ENCODE data around the gene ADCY6.

Gene ADCY6

GRCh38 chr12:48816143-48816854 lies 27.4 kb upstream of the ADCY6 start:
- no peak for DNase-seq (ENCODE audit: low read depth in 2 of 3, low spot score in 2 of 3)

- peak in 1 of 3 experiments; percentile 37 for DNase-seq (ENCODE audit: low read depth in 2 of 3, low spot score in 2 of 3)
Observed at GRCh38 chr12:48815126-48816110, 26.5 kb upstream of the ADCY6 start.

GRCh38 chr12:48814262-48815125 lies 25.6 kb upstream of the ADCY6 start:
- DNase-seq (ENCODE audit: low read depth in 2 of 3, low spot score in 2 of 3) = peak; percentile 60 to 79 (median 75)

- DNase-seq (ENCODE audit: low read depth in 2 of 3, low spot score in 2 of 3) = no peak
Observed at GRCh38 chr12:48813465-48814261, 24.8 kb upstream of the ADCY6 start.

GRCh38 chr12:48812389-48812788 lies 23.5 kb upstream of the ADCY6 start:
- DNase-seq (ENCODE audit: low read depth in 2 of 3, low spot score in 2 of 3) = no peak

- no peak for DNase-seq (ENCODE audit: low read depth in 2 of 3, low spot score in 2 of 3)
Observed at GRCh38 chr12:48811437-48812090, 22.7 kb upstream of the ADCY6 start.

GRCh38 chr12:48810903-48811431 lies 22.1 kb upstream of the ADCY6 start:
- no peak for DNase-seq (ENCODE audit: low read depth in 2 of 3, low spot score in 2 of 3)

- DNase-seq (ENCODE audit: low read depth in 2 of 3, low spot score in 2 of 3) = no peak
Observed at GRCh38 chr12:48807981-48808380, 19.1 kb upstream of the ADCY6 start.

- DNase-seq (ENCODE audit: low read depth in 2 of 3, low spot score in 2 of 3) = no peak
Observed at GRCh38 chr12:48803675-48804074, 14.8 kb upstream of the ADCY6 start.

GRCh38 chr12:48800971-48801370 lies 12.1 kb upstream of the ADCY6 start:
- no peak for DNase-seq (ENCODE audit: low read depth in 2 of 3, low spot score in 2 of 3)

GRCh38 chr12:48800457-48800856 lies 11.6 kb upstream of the ADCY6 start:
- DNase-seq (ENCODE audit: low read depth in 2 of 3, low spot score in 2 of 3) = no peak

- no peak for DNase-seq (ENCODE audit: low read depth in 2 of 3, low spot score in 2 of 3)
Observed at GRCh38 chr12:48796976-48797375, 8.1 kb upstream of the ADCY6 start.

GRCh38 chr12:48795550-48796455 lies 6.9 kb upstream of the ADCY6 start:
- peak in 1 of 3 experiments; percentile 48 for DNase-seq (ENCODE audit: low read depth in 2 of 3, low spot score in 2 of 3)

GRCh38 chr12:48794870-48795269 lies 6.0 kb upstream of the ADCY6 start:
- DNase-seq (ENCODE audit: low read depth in 2 of 3, low spot score in 2 of 3) = no peak

- DNase-seq (ENCODE audit: low read depth in 2 of 3, low spot score in 2 of 3) = no peak
Observed at GRCh38 chr12:48793696-48794095, 4.8 kb upstream of the ADCY6 start.

GRCh38 chr12:48789858-48790326 lies 1.0 kb upstream of the ADCY6 start:
- DNase-seq (ENCODE audit: low read depth in 2 of 3, low spot score in 2 of 3) = no peak

- no peak for DNase-seq (ENCODE audit: low read depth in 2 of 3, low spot score in 2 of 3)
Observed at GRCh38 chr12:48788524-48788853, 400 bp downstream of the ADCY6 start.

GRCh38 chr12:48787791-48788523 lies 932 bp downstream of the ADCY6 start:
- no peak for DNase-seq (ENCODE audit: low read depth in 2 of 3, low spot score in 2 of 3)

Data from activated CD8-positive, alpha-beta memory T cell treated with anti-CD3 and anti-CD28 coated beads for 48 hours (primary cell).